ENCODE measurements around the gene GRIK4. TPM values are rescaled to one million over a fixed set of nuclear protein-coding genes. Genes with fewer than 3 reads are reported as not detected.

GRIK4 gene
- total RNA-seq, 4 donors from 2014 or later: under 0.01 to 0.69 (median 0.25) TPM

- ATAC-seq: no peak
Observed at GRCh38 chr11:120954381-120954780, 442.8 kb downstream of the GRIK4 start.

GRCh38 chr11:120956710-120957495, 445.4 kb downstream of the GRIK4 start:
- WGBS, 2 donors (ENCODE audit: low coverage in 1 of 2): 63 to 70% methylated on average over 3 of the region's 16 CpGs
- no peak overlapping the region for H3K27ac ChIP-seq
- H3K9me3 ChIP-seq: no peaks in the 10 kb centered on the region
- TF ChIP-seq EP300 (IDR thresholded peaks at IDR 0.05) (no peak), POLR2A (IDR thresholded peaks at IDR 0.05) (no peak), POLR2AphosphoS5 (IDR thresholded peaks at IDR 0.05) (no peak)
- TF ChIP-seq, protein P1, sequence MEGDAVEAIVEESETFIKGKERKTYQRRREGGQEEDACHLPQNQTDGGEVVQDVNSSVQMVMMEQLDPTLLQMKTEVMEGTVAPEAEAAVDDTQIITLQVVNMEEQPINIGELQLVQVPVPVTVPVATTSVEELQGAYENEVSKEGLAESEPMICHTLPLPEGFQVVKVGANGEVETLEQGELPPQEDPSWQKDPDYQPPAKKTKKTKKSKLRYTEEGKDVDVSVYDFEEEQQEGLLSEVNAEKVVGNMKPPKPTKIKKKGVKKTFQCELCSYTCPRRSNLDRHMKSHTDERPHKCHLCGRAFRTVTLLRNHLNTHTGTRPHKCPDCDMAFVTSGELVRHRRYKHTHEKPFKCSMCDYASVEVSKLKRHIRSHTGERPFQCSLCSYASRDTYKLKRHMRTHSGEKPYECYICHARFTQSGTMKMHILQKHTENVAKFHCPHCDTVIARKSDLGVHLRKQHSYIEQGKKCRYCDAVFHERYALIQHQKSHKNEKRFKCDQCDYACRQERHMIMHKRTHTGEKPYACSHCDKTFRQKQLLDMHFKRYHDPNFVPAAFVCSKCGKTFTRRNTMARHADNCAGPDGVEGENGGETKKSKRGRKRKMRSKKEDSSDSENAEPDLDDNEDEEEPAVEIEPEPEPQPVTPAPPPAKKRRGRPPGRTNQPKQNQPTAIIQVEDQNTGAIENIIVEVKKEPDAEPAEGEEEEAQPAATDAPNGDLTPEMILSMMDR (IDR thresholded peaks at IDR 0.05): no peak
- no peak overlapping the region for H3K4me3 ChIP-seq
- peaks cover 27% of the 10 kb centered on the region for H3K27me3 ChIP-seq
- H3K4me1 ChIP-seq: peaks cover 0 to 8% (median 0%) of the 10 kb centered on the region in 3 donors
- no peaks in the 10 kb centered on the region for H3K36me3 ChIP-seq
- no peak for ATAC-seq

More at GRCh38 chr11:120954381-120954780, 442.8 kb downstream of the GRIK4 start:
- 77 to 83% methylated on average over 1 to 4 of the region's 7 CpGs for WGBS, 2 donors (ENCODE audit: low coverage in 1 of 2)
- Histone ChIP-seq H3K4me1 (peaks cover 0 to 8% (median 0%) of the 10 kb centered on the region in 3 donors), H3K27ac (no peak overlapping the region), H3K4me3 (no peak overlapping the region), H3K9me3 (no peaks in the 10 kb centered on the region), H3K36me3 (no peaks in the 10 kb centered on the region), H3K27me3 (peaks cover 43% of the 10 kb centered on the region)
- TF ChIP-seq, protein P1 (IDR thresholded peaks at IDR 0.05): no peak
- TF ChIP-seq EP300 (IDR thresholded peaks at IDR 0.05) (no peak), POLR2AphosphoS5 (IDR thresholded peaks at IDR 0.05) (no peak), POLR2A (IDR thresholded peaks at IDR 0.05) (no peak)

DNA sequence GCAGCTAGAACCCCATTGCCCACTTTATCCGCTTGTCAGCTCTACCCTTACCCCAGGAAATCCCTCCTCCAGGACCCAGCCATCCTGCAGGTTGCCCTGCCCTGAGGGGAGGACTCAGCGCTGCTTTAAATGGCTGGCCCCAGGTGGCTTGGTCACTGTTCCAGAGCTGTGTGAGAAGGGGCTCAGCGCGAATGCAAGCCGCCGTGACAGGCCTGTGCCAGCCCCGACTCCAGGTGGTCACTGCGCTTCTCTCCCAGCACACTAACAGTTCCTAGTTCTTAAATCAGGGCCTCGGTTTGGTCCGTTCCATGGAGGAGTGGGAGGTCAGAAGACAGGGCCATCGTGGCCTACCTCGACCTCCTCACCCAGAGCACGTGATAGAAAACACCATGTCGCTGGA, 446.6 kb downstream of the GRIK4 start:
- peaks cover 16% of the 10 kb centered on the region for H3K27me3 ChIP-seq
- no peaks in the 10 kb centered on the region for H3K4me1 ChIP-seq
- TF ChIP-seq EP300 (IDR thresholded peaks at IDR 0.05): no peak
- no peak for TF ChIP-seq POLR2A (IDR thresholded peaks at IDR 0.05)
- TF ChIP-seq, protein P1 (IDR thresholded peaks at IDR 0.05): no peak
- TF ChIP-seq POLR2AphosphoS5 (IDR thresholded peaks at IDR 0.05): no peak
- H3K4me3 ChIP-seq: no peak overlapping the region
- H3K36me3 ChIP-seq: no peaks in the 10 kb centered on the region
- WGBS, 2 donors (ENCODE audit: low coverage in 1 of 2): 74% methylated on average over 3 of the region's 14 CpGs; no CpG with 5 or more reads in 1 of the 2 donors
- H3K27ac ChIP-seq: no peak overlapping the region
- ATAC-seq: no peak
- no peaks in the 10 kb centered on the region for H3K9me3 ChIP-seq

DNA sequence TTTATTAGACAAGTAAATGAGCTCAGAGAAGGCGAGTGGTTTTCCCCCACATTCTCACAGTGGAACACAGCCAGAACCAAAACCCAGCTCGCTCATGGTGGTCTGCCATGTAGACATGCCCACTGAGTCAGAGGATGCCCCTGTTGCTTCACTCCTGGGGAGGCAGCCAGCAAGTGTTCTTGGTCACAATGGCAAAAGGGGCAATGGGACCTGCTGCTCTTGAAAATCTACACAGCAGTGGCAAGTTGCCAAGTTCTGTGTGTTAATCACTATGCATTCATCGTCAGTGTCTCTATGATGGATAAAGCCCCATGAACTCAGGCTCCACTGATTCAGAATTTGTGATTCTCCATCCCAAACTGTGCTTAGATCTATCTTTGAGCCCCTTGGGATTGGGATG, 447.6 kb downstream of the GRIK4 start:
- Histone ChIP-seq H3K27me3 (peaks cover 12% of the 10 kb centered on the region), H3K27ac (no peak overlapping the region), H3K9me3 (no peaks in the 10 kb centered on the region), H3K4me1 (no peaks in the 10 kb centered on the region), H3K36me3 (no peaks in the 10 kb centered on the region), H3K4me3 (no peak overlapping the region)
- ATAC-seq: no peak
- WGBS, 2 donors (ENCODE audit: low coverage in 1 of 2): 33 to 60% methylated on average over 1 of the region's 3 CpGs
- TF ChIP-seq, protein P1 (IDR thresholded peaks at IDR 0.05): no peak
- no peak for TF ChIP-seq EP300 (IDR thresholded peaks at IDR 0.05)
- TF ChIP-seq POLR2A (IDR thresholded peaks at IDR 0.05): no peak
- TF ChIP-seq POLR2AphosphoS5 (IDR thresholded peaks at IDR 0.05): no peak

DNA sequence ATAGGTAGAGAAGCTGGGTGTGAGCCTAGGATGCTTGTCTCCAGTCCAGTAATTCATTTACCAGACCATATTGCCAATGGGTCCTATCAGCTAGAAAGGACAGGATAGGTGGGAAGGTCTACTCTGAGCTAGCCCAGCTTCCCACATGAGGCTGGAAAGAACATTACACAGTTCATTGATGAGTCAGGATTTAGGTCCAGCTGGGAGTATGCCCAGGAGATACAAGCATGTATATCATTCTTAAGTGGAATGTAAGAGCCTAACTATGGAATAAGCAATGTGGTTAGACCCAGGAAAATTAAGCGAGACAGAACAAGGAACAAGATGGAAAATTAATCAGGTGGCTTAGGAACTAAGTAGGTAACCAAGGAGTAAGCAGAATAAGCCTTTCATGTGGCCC, 453.3 kb downstream of the GRIK4 start:
- H3K9me3 ChIP-seq: no peaks in the 10 kb centered on the region
- H3K27ac ChIP-seq: no peak overlapping the region
- no peak overlapping the region for H3K4me3 ChIP-seq
- H3K27me3 ChIP-seq: peaks cover 7% of the 10 kb centered on the region
- no peaks in the 10 kb centered on the region for H3K4me1 ChIP-seq
- no peak for ATAC-seq
- WGBS, 2 donors (ENCODE audit: low coverage in 1 of 2): 60 to 86% methylated on average over 1 of the region's 1 CpG
- TF ChIP-seq POLR2AphosphoS5 (IDR thresholded peaks at IDR 0.05) (no peak), EP300 (IDR thresholded peaks at IDR 0.05) (no peak), POLR2A (IDR thresholded peaks at IDR 0.05) (no peak)
- TF ChIP-seq, protein P1 (IDR thresholded peaks at IDR 0.05): no peak
- no peaks in the 10 kb centered on the region for H3K36me3 ChIP-seq
